GM18526 (cell line): Measurements from ENCODE around the gene TNFRSF14.

Experiments used
- POLR2A ChIP-seq: IDR thresholded peaks from 3 replicates; pipeline ENCODE4 v1.6.1; 2011; ENCODE audit not compliant: insufficient read length; ENCODE audit errors: extremely low read depth

TNFRSF14 gene

GRCh38 chr1:2593251-2593878, 37.2 kb downstream of the TNFRSF14 start:
- no peak for TF ChIP-seq POLR2A

- TF ChIP-seq POLR2A, result no peak
Observed at GRCh38 chr1:2594001-2594640, 38.0 kb downstream of the TNFRSF14 start.

- no peak for TF ChIP-seq POLR2A
Observed at GRCh38 chr1:2594641-2595131, 38.5 kb downstream of the TNFRSF14 start.

- TF ChIP-seq POLR2A, result no peak
Observed at GRCh38 chr1:2595261-2595811, 39.2 kb downstream of the TNFRSF14 start.

- no peak for TF ChIP-seq POLR2A
Observed at GRCh38 chr1:2595812-2596529, 39.8 kb downstream of the TNFRSF14 start.

- no peak for TF ChIP-seq POLR2A
Observed at GRCh38 chr1:2596530-2597333, 40.6 kb downstream of the TNFRSF14 start.

GRCh38 chr1:2597441-2598328, 41.5 kb downstream of the TNFRSF14 start:
- TF ChIP-seq POLR2A, result no peak

GRCh38 chr1:2598329-2598931, 42.3 kb downstream of the TNFRSF14 start:
- TF ChIP-seq POLR2A, result no peak

GRCh38 chr1:2601721-2602303, 45.6 kb downstream of the TNFRSF14 start:
- no peak for TF ChIP-seq POLR2A

- no peak for TF ChIP-seq POLR2A
Observed at GRCh38 chr1:2602311-2602835, 46.2 kb downstream of the TNFRSF14 start.

GRCh38 chr1:2602866-2603520, 46.8 kb downstream of the TNFRSF14 start:
- TF ChIP-seq POLR2A, result no peak

GRCh38 chr1:2603521-2604155, 47.5 kb downstream of the TNFRSF14 start:
- no peak for TF ChIP-seq POLR2A
